RWPE1 (cell line): ENCODE measurements around the gene PPM1N.

Source experiments
- CTCF ChIA-PET: fragments of 350-600 bp; sonication (Branson Sonifier 250); formaldehyde crosslinking; extraction: SDS; loops from one replicate; lab custom pipeline; 2021; lab: Yijun Ruan, JAX
- POLR2A ChIA-PET: fragments of 400-600 bp; formaldehyde crosslinking; extraction: SDS; loops from one replicate; lab custom pipeline; 2020; ENCODE audit warnings: antibody characterized with exemption; ENCODE audit not compliant: low non-redundant PET; lab: Yijun Ruan, JAX
- DNase-seq: peaks from one replicate; pipeline ENCODE4 v3.0.0; 2012; ENCODE audit warnings: low spot score
- H3K27ac ChIP-seq: fragments of 450-650 bp; 2 replicates; pipeline ENCODE4 v1.5.1; 2017
- CTCF ChIP-seq: fragments of 450-650 bp; conservative IDR thresholded peaks from 2 replicates; pipeline ENCODE4 v1.5.1; 2017; ENCODE audit warnings: low read depth, mild to moderate bottlenecking

PPM1N gene

DNA sequence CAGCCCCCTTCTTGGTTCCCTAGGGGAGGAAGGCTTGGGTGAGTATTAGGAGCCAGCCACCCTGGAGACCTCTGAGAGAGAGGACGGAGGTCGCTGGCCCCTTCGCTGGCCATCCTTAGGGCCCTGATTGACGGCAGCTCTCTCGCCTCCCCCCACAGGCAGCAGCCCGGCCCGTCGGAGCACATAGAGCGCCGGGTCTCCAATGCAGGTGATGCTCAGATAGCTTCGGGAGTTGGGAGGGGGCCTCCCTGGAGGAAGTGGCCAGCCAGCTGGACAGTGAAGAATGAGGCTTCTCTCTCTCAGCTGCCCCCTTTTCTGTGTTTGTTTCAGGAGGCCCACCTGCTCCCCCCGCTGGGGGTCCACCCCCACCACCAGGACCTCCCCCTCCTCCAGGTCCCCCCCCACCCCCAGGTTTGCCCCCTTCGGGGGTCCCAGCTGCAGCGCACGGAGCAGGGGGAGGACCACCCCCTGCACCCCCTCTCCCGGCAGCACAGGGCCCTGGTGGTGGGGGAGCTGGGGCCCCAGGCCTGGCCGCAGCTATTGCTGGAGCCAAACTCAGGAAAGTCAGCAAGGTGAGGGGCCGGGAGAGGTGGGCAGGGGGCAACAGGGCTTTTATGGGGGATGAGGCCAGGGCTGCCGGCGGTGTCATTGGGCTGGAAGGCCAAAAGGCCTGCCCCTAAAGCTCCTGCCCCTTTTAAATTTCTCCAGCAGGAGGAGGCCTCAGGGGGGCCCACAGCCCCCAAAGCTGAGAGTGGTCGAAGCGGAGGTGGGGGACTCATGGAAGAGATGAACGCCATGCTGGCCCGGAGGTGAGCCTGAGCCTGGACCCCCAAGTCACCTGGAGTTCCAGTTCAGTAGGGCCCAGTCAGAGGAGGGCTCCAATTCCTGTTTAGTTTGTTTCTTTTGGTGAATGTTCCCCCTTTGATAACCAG lies 24.0 kb downstream of the PPM1N start:
- POLR2A ChIA-PET: no interaction called here

DNA sequence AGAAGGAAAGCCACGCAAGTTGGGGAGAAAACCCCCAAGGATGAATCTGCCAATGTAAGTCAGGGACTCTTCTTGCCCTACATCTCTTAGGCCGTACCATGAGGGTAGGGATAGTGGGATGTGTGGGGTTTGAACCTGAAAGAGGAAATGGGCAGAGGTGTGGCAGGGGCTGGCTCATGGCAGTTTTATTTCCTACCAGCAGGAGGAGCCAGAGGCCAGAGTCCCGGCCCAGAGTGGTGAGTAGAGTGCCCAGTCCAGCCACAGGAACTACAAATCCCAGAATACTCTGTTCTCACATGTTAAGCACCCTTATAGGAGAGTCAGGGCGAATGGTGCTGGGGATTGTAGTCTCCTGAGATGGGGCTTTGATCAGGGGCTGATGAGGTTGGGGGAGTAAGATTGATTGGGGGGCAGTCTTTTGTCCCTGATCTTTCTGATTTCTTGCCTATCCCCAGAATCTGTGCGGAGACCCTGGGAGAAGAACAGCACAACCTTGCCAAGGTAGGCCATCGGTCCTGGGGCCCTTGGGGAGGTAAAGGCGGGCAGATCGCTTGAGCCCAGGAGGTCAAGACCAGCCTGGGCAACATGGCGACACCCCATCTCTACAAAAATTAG lies 25.5 kb downstream of the PPM1N start:
- peak; percentile 94 for TF ChIP-seq CTCF
- peak; percentile 75 for DNase-seq
- ChIA-PET POLR2A (no interaction called here), CTCF (interaction anchor here (0.6 to 1.1 kb wide), 4 partner anchors 34 to 269 kb away, joined by 3 to 4 read pairs (median 4); no protein-coding TSS in a partner anchor)
- peak overlapping the region; percentile 92 for H3K27ac ChIP-seq

More for the DNA sequence above, 24.0 kb downstream of the PPM1N start:
- no peak for DNase-seq
- CTCF ChIA-PET: interaction anchor here (0.6 to 1.4 kb wide), 2 partner anchors 37 to 120 kb away, joined by 4 read pairs; no protein-coding TSS in a partner anchor
- H3K27ac ChIP-seq: peak overlapping the region; percentile 92
- no peak for TF ChIP-seq CTCF

- POLR2A ChIA-PET: no interaction called here
Measured at GRCh38 chr19:45524575-45525129, 26.4 kb downstream of the PPM1N start.

DNA sequence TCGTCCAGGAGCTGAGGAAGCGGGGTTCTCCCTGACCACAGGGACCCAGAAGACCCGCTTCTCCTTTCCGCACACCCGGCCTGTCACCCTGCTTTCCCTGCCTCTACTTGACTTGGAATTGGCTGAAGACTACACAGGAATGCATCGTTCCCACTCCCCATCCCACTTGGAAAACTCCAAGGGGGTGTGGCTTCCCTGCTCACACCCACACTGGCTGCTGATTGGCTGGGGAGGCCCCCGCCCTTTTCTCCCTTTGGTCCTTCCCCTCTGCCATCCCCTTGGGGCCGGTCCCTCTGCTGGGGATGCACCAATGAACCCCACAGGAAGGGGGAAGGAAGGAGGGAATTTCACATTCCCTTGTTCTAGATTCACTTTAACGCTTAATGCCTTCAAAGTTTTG lies 27.9 kb downstream of the PPM1N start:
- peak; percentile 90 for DNase-seq
- no peak for TF ChIP-seq CTCF
- peak overlapping the region; percentile 92 for H3K27ac ChIP-seq
- CTCF ChIA-PET: interaction anchor here (0.6 to 1.4 kb wide), 3 partner anchors 86 to 140 kb away, joined by 4 to 9 read pairs (median 7); no protein-coding TSS in a partner anchor
- POLR2A ChIA-PET: no interaction called here

More at GRCh38 chr19:45524575-45525129, 26.4 kb downstream of the PPM1N start:
- no peak for DNase-seq
- CTCF ChIA-PET: interaction anchor here (0.6 to 1.1 kb wide), 6 partner anchors 34 to 625 kb away, joined by 3 to 4 read pairs (median 3); no protein-coding TSS in a partner anchor
- H3K27ac ChIP-seq: peak overlapping the region; percentile 92
- no peak for TF ChIP-seq CTCF

- no peak for DNase-seq
- no peak for TF ChIP-seq CTCF
- ChIA-PET CTCF (interaction anchor here (0.6 kb wide), 1 partner anchor 284 kb away, joined by 6 read pairs; no protein-coding TSS in a partner anchor), POLR2A (no interaction called here)
- H3K27ac ChIP-seq: peak overlapping the region; percentile 92
Measured at GRCh38 chr19:45526971-45527370, 28.7 kb downstream of the PPM1N start.

DNA sequence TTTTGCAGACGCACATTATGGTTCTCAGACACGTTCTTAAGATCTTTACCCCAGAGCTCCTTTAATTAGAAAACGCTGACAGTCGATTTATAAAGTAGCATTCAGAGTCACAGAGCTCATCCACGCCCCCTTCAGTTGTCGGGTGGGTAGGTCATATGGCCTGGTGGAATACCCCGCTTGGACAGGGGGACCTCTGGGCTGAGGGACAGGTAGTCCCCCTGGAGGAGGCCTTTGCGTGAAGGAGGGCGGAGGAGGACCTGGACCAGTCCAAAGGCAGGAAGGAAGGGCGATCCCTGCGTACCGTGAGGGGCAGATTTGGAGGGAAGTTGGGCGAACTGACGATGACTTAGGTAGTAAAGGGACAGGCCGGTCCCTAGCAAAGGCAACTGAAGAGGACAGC lies 29.5 kb downstream of the PPM1N start:
- no peak for TF ChIP-seq CTCF
- peak overlapping the region; percentile 92 for H3K27ac ChIP-seq
- CTCF ChIA-PET: interaction anchor here (0.6 kb wide), 1 partner anchor 285 kb away, joined by 6 read pairs; no protein-coding TSS in a partner anchor
- no peak for DNase-seq
- POLR2A ChIA-PET: no interaction called here
